HCT116 (cell line): ENCODE results near the gene MAJIN. TPM values are rescaled to one million over a fixed set of nuclear protein-coding genes. Genes with fewer than 3 reads are reported as not detected.

Source experiments
- ATAC-seq: fragments of 200-7000 bp; cut with Tn5 transposase; 2 replicates; pipeline ENCODE4 v1.9.1; 2020; ENCODE audit warnings: mild to moderate bottlenecking, moderate library complexity
- BruUV-seq: library from RNA; stranded (reverse); fragments of 400-500 nt; replicated peaks from 2 replicates; lab custom pipeline; 2021; lab: Mats Ljungman, UMichigan
- CTCF ChIA-PET: fragments of 300-600 bp; sonication (Branson Sonifier 250); formaldehyde crosslinking; loops from one replicate; lab custom pipeline; 2021; ENCODE audit warnings: antibody characterized with exemption; lab: Charles Lee
- POLR2A ChIA-PET: fragments of 300-600, 350-600 bp; sonication (Branson Sonifier 250); formaldehyde crosslinking; loops from one replicate; lab custom pipeline; 2021; ENCODE audit warnings: antibody characterized with exemption; lab: Charles Lee
- RAD21 ChIA-PET, 2 experiments: fragments of 300-600 bp; sonication (Branson Sonifier 250); formaldehyde crosslinking; loops; one replicate each; lab custom pipeline; 2023; ENCODE audit warnings: low total read pairs in 2 of 2; ENCODE audit not compliant: uncharacterized antibody in 2 of 2, unreplicated experiment in 2 of 2, low non-redundant PET in 1 of 2; lab: Charles Lee
- DNase-seq: peaks from one replicate; pipeline ENCODE4 v3.0.0-alpha.2; 2010; ENCODE audit warnings: low read depth, low spot score
- H2AFZ ChIP-seq: fragments of 200-600 bp; shearing (Covaris generic), sonication (generic); 2 replicates; pipeline ENCODE4 v1.6.1; 2017; ENCODE audit warnings: low read depth, mixed run types, mixed read lengths, antibody characterized with exemption, low read length; ENCODE audit not compliant: poor library complexity, severe bottlenecking
- H3K27ac ChIP-seq: 2 replicates; pipeline ENCODE4 v1.5.1; 2012; ENCODE audit warnings: low read depth, low read length
- H3K27me3 ChIP-seq: fragments of 200-600 bp; sonication (generic); 2 replicates; pipeline ENCODE4 v1.6.1; 2016; ENCODE audit warnings: mixed run types, low read length, mixed read lengths; ENCODE audit not compliant: insufficient read depth
- H3K36me3 ChIP-seq, 2 experiments: fragments of 200-500 bp in 1 of 2; fragments of 200-600 bp in 1 of 2; sonication (Bioruptor generic) in 1 of 2; sonication (generic) in 1 of 2; 2 replicates each; pipeline versions ENCODE4 v1.5.1 to v1.6.1; 2014 to 2016; ENCODE audit warnings: low read length in 2 of 2, inconsistent platforms in 1 of 2, mixed read lengths in 1 of 2, mixed run types in 1 of 2; ENCODE audit not compliant: insufficient read depth in 2 of 2, control insufficient read depth in 1 of 2
- H3K4me1 ChIP-seq, 2 experiments: fragments of 200-600 bp in 1 of 2; sonication (generic) in 1 of 2; 2 replicates each; pipeline versions ENCODE4 v1.5.1 to v1.6.1; 2012 to 2017; ENCODE audit warnings: low read length in 2 of 2, inconsistent platforms in 1 of 2, mild to moderate bottlenecking in 1 of 2, mixed read lengths in 1 of 2, mixed run types in 1 of 2, moderate library complexity in 1 of 2; ENCODE audit not compliant: insufficient read depth in 2 of 2, control insufficient read depth in 1 of 2
- H3K4me2 ChIP-seq: fragments of 200-600 bp; sonication (generic); 2 replicates; pipeline ENCODE4 v1.6.1; 2017; ENCODE audit warnings: mixed run types, low read length, mixed read lengths
- H3K4me3 ChIP-seq, 2 experiments: fragments of 200-600 bp in 1 of 2; sonication (generic) in 1 of 2; replicated peaks in 1 of 2; 2 replicates each; pipeline ENCODE4 v1.5.1; 2011 to 2016; ENCODE audit warnings: low read length in 2 of 2, control low read depth in 1 of 2, low read depth in 1 of 2, mild to moderate bottlenecking in 1 of 2, mixed read lengths in 1 of 2, mixed run types in 1 of 2
- H3K79me2 ChIP-seq: fragments of 200-600 bp; sonication (generic); 2 replicates; pipeline ENCODE4 v1.6.1; 2017; ENCODE audit warnings: mild to moderate bottlenecking, mixed run types, low read length, moderate library complexity, mixed read lengths; ENCODE audit not compliant: insufficient read depth
- H3K9ac ChIP-seq: fragments of 200-600 bp; sonication (generic); 2 replicates; pipeline ENCODE4 v1.6.1; 2016; ENCODE audit warnings: low read length, mixed read lengths
- H3K9me2 ChIP-seq: fragments of 200-600 bp; sonication (generic), shearing (Covaris generic); 2 replicates; pipeline ENCODE4 v1.6.1; 2017; ENCODE audit warnings: mixed run types, mild to moderate bottlenecking, moderate library complexity; ENCODE audit not compliant: insufficient read depth
- H3K9me3 ChIP-seq, 2 experiments: fragments of 200-500 bp in 1 of 2; fragments of 200-600 bp in 1 of 2; sonication (Bioruptor generic) in 1 of 2; sonication (generic) in 1 of 2; 2 replicates each; pipeline ENCODE4 v1.6.1; 2014 to 2017; ENCODE audit warnings: low read length in 2 of 2, mixed read lengths in 2 of 2, inconsistent platforms in 1 of 2, low read depth in 1 of 2, mild to moderate bottlenecking in 1 of 2, mixed run types in 1 of 2, moderate library complexity in 1 of 2; ENCODE audit not compliant: control insufficient read depth in 1 of 2, insufficient read depth in 1 of 2
- H4K20me1 ChIP-seq: fragments of 200-600 bp; sonication (generic), shearing (Covaris generic); 2 replicates; pipeline ENCODE4 v1.6.1; 2017; ENCODE audit warnings: mixed run types, mild to moderate bottlenecking, moderate library complexity; ENCODE audit not compliant: insufficient read depth
- CBX3 ChIP-seq: IDR thresholded peaks from 2 replicates; pipeline ENCODE4 v1.6.1; 2012; ENCODE audit warnings: low read depth
- EGR1 ChIP-seq: IDR thresholded peaks from 2 replicates; pipeline ENCODE4 v1.6.1; 2012; ENCODE audit warnings: low read depth
- EZH2 ChIP-seq: fragments of 200-600 bp; sonication (generic); IDR thresholded peaks from 2 replicates; pipeline ENCODE4 v1.6.1; 2017; ENCODE audit warnings: antibody characterized with exemption, mixed run types
- FOSL1 ChIP-seq: IDR thresholded peaks from 2 replicates; pipeline ENCODE4 v1.6.1; 2012; ENCODE audit warnings: low read depth
- JUND ChIP-seq: IDR thresholded peaks from 2 replicates; pipeline ENCODE4 v1.6.1; 2012
- RAD21 ChIP-seq: IDR thresholded peaks from 2 replicates; pipeline ENCODE4 v1.6.1; 2012; ENCODE audit warnings: low read depth, mild to moderate bottlenecking
- SIN3A ChIP-seq: IDR thresholded peaks from 2 replicates; pipeline ENCODE4 v1.6.1; 2012; ENCODE audit warnings: low read depth
- intact Hi-C: fragments of 100-400 bp; cut with micrococcal nuclease; formaldehyde crosslinking; loops from 2 replicates; pipeline ENCODE4 v1.10.0; 2022
- total RNA-seq: library from RNA; stranded (reverse); gene quantifications from one replicate; pipeline ENCODE4 v1.2.1, GENCODE V29; 2021; ENCODE audit not compliant: unreplicated experiment
- TF ChIP-seq, protein P1 (sequence below), 3 experiments: fragments of 200-600 bp in 1 of 3; sonication (generic) in 1 of 3; IDR thresholded peaks in 2 of 3; conservative IDR thresholded peaks in 1 of 3; 2 replicates each; pipeline ENCODE4 v1.5.1; 2012 to 2017; ENCODE audit warnings: low read depth in 2 of 3, low read length in 2 of 3, antibody characterized with exemption in 1 of 3, borderline replicate concordance in 1 of 3, control low read depth in 1 of 3, mild to moderate bottlenecking in 1 of 3, mixed read lengths in 1 of 3, mixed run types in 1 of 3, moderate library complexity in 1 of 3; ENCODE audit not compliant: insufficient read depth in 1 of 3
- TF ChIP-seq, protein P2 (sequence below): IDR thresholded peaks from 2 replicates; pipeline ENCODE4 v1.6.1; 2012

MAJIN gene
- total RNA-seq, 1 experiment from 2014 or later = not detected

DNA sequence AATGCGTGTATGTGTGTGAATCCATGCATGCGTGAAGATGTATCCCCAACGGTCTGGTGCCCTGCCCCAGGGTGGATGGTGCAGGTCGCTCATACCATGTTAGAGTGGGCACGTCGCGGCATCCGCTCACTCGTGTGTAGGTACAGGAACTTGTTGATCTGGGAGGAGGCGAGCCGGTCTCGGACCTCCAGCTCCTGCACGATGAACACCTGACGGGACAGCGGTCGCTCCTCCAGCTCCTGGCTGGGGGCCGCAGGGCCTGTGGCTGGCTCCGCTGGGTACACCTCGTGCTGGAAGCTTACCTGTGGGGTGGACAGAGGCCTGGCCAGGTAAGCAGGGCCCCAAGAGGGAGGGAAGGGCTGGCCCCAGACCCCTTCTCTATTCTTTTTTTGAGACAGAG, 73.4 kb downstream of the MAJIN start (continued):
- TF ChIP-seq RAD21 (no peak), FOSL1 (no peak), JUND (no peak), CBX3 (no peak), EGR1 (no peak), EZH2 (no peak)
- TF ChIP-seq, protein P1, sequence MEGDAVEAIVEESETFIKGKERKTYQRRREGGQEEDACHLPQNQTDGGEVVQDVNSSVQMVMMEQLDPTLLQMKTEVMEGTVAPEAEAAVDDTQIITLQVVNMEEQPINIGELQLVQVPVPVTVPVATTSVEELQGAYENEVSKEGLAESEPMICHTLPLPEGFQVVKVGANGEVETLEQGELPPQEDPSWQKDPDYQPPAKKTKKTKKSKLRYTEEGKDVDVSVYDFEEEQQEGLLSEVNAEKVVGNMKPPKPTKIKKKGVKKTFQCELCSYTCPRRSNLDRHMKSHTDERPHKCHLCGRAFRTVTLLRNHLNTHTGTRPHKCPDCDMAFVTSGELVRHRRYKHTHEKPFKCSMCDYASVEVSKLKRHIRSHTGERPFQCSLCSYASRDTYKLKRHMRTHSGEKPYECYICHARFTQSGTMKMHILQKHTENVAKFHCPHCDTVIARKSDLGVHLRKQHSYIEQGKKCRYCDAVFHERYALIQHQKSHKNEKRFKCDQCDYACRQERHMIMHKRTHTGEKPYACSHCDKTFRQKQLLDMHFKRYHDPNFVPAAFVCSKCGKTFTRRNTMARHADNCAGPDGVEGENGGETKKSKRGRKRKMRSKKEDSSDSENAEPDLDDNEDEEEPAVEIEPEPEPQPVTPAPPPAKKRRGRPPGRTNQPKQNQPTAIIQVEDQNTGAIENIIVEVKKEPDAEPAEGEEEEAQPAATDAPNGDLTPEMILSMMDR (IDR thresholded peaks at IDR 0.05 in 2 of 3, conservative IDR thresholded peaks at IDR 0.05 in 1 of 3; ENCODE audit: borderline replicate concordance in 1 of 3, insufficient read depth in 1 of 3, low read depth in 2 of 3, low read length in 2 of 3) = no peak
- TF ChIP-seq, protein P2, sequence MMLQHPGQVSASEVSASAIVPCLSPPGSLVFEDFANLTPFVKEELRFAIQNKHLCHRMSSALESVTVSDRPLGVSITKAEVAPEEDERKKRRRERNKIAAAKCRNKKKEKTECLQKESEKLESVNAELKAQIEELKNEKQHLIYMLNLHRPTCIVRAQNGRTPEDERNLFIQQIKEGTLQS = no peak

DNA sequence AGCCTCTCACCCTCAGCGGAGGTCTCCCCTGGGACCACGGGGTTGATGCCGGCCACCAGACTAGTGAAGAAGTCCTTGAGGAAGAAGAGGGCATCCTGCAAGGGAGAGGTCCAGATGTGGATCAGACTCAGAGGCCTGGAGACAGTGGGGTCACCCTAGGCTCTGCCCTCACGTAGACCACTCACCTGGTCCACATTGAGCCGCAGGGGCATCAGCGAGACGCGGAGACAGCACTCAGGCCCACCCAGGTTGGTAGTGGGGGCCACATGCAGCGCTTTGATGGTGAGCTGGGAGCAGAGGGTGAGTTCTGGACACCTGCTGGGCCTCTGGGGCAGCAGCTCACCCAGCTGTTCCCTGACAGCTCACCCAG, 73.8 kb downstream of the MAJIN start:
- Histone ChIP-seq H3K9ac (no peak overlapping the region), H2AFZ (no peak overlapping the region), H3K27ac (no peak overlapping the region), H3K36me3 (no peaks in the 10 kb centered on the region), H3K9me3 (no peaks in the 10 kb centered on the region), H3K4me2 (no peak overlapping the region), H3K4me1 (peaks cover 0 to 22% of the 10 kb centered on the region in 2 experiments; a peak in 2 of 4 replicates), H3K79me2 (no peaks in the 10 kb centered on the region), H3K27me3 (no peaks in the 10 kb centered on the region), H4K20me1 (no peaks in the 10 kb centered on the region), H3K9me2 (no peaks in the 10 kb centered on the region), H3K4me3 (no peak overlapping the region)
- DNase-seq = no peak
- intact Hi-C loops = no loop called here
- no peak for TF ChIP-seq SIN3A
- CTCF ChIA-PET = interaction anchor here (0.7 to 1.2 kb wide), 2 partner anchors 18 to 49 kb away, joined by 3 read pairs; no protein-coding TSS in a partner anchor
- POLR2A ChIA-PET = no interaction called here
- no peak for ATAC-seq
- BruUV-seq = no TSS peak
- RAD21 ChIA-PET = no interaction called here
